Activated T-helper 2 cell treated with anti-CD3 and anti-CD28 coated beads, Interferon-gamma antibody, Interleukin-2, Interleukin-4, amounts not matched to agents 10 μg/mL and 5 μg/mL and 100 μg/mL, durations not matched to agents 14 hours and 24 hours and 36 hours (primary cell): ENCODE measurements around the gene AP1S2. TPM values are rescaled to one million over a fixed set of nuclear protein-coding genes. Genes with fewer than 3 reads are reported as not detected.

Source experiments
- DNase-seq: peaks from one replicate; pipeline ENCODE4 v3.0.0; 2021; ENCODE audit warnings: low spot score
- H3K27ac Mint-ChIP-seq: one replicate; pipeline ENCODE4 v1.8.0; 2021; ENCODE audit warnings: mixed read lengths
- H3K27me3 Mint-ChIP-seq: one replicate; pipeline ENCODE4 v1.8.0; 2021; ENCODE audit warnings: low read depth, mixed read lengths
- H3K36me3 Mint-ChIP-seq: one replicate; pipeline ENCODE4 v1.8.0; 2021; ENCODE audit warnings: low read depth, mixed read lengths
- H3K4me1 Mint-ChIP-seq: one replicate; pipeline ENCODE4 v1.8.0; 2021; ENCODE audit warnings: low read depth, mixed read lengths
- H3K4me3 Mint-ChIP-seq: one replicate; pipeline ENCODE4 v1.8.0; 2021; ENCODE audit warnings: low read depth, mild to moderate bottlenecking, moderate library complexity, mixed read lengths
- H3K9me3 Mint-ChIP-seq: one replicate; pipeline ENCODE4 v1.8.0; 2021; ENCODE audit warnings: mixed read lengths
- intact Hi-C: fragments of 100-400 bp; cut with micrococcal nuclease; formaldehyde crosslinking; loops from one replicate; pipeline ENCODE4 v1.15.1; 2023
- total RNA-seq: library from RNA; stranded (reverse); gene quantifications from 2 replicates; pipeline ENCODE4 v1.2.3, GENCODE V29; 2022

Gene AP1S2
- total RNA-seq, 1 donor from 2014 or later = 33.8 TPM

- Mint-ChIP-seq H3K9me3 (no peaks in the 10 kb centered on the region), H3K27me3 (peaks cover 5% of the 10 kb centered on the region), H3K4me3 (no peak overlapping the region), H3K4me1 (peaks cover 3% of the 10 kb centered on the region), H3K27ac (no peak overlapping the region), H3K36me3 (no peaks in the 10 kb centered on the region)
- DNase-seq = no peak
- intact Hi-C loops = no loop called here
These were observed 15.7 kb upstream of the AP1S2 start for GRCh38 chrX:15870310-15870709.

GRCh38 chrX:15869695-15870094 is 15.1 kb upstream of the AP1S2 start:
- Mint-ChIP-seq H3K4me3 (no peak overlapping the region), H3K9me3 (no peaks in the 10 kb centered on the region), H3K4me1 (peaks cover 3% of the 10 kb centered on the region), H3K27ac (no peak overlapping the region), H3K36me3 (no peaks in the 10 kb centered on the region), H3K27me3 (peaks cover 5% of the 10 kb centered on the region)
- no peak for DNase-seq
- intact Hi-C loops = no loop called here

GRCh38 chrX:15866147-15866546 is 11.5 kb upstream of the AP1S2 start:
- no peaks in the 10 kb centered on the region for H3K9me3 Mint-ChIP-seq
- peaks cover 9% of the 10 kb centered on the region for H3K27me3 Mint-ChIP-seq
- peaks cover 3% of the 10 kb centered on the region for H3K4me1 Mint-ChIP-seq
- H3K27ac Mint-ChIP-seq = no peak overlapping the region
- H3K36me3 Mint-ChIP-seq = no peaks in the 10 kb centered on the region
- intact Hi-C loops = no loop called here
- no peak for DNase-seq
- H3K4me3 Mint-ChIP-seq = no peak overlapping the region

- intact Hi-C loops = no loop called here
These were observed 10.0 kb upstream of the AP1S2 start for GRCh38 chrX:15864629-15865028.

GRCh38 chrX:15864023-15864422 is 9.4 kb upstream of the AP1S2 start:
- Mint-ChIP-seq H3K4me1 (peaks cover 3% of the 10 kb centered on the region), H3K27ac (no peak overlapping the region), H3K4me3 (no peak overlapping the region), H3K27me3 (peaks cover 4% of the 10 kb centered on the region), H3K9me3 (no peaks in the 10 kb centered on the region), H3K36me3 (no peaks in the 10 kb centered on the region)
- no peak for DNase-seq
- intact Hi-C loops = no loop called here

More at GRCh38 chrX:15864629-15865028, 10.0 kb upstream of the AP1S2 start:
- H3K9me3 Mint-ChIP-seq = no peaks in the 10 kb centered on the region
- no peak for DNase-seq
- peaks cover 4% of the 10 kb centered on the region for H3K27me3 Mint-ChIP-seq
- H3K27ac Mint-ChIP-seq = no peak overlapping the region
- no peak overlapping the region for H3K4me3 Mint-ChIP-seq
- H3K36me3 Mint-ChIP-seq = no peaks in the 10 kb centered on the region
- peaks cover 3% of the 10 kb centered on the region for H3K4me1 Mint-ChIP-seq

- Mint-ChIP-seq H3K27me3 (peaks cover 4% of the 10 kb centered on the region), H3K27ac (no peak overlapping the region), H3K4me3 (no peak overlapping the region), H3K9me3 (no peaks in the 10 kb centered on the region), H3K4me1 (no peaks in the 10 kb centered on the region), H3K36me3 (no peaks in the 10 kb centered on the region)
- no peak for DNase-seq
- intact Hi-C loops = no loop called here
These were observed 6.3 kb upstream of the AP1S2 start for GRCh38 chrX:15860921-15861320.

GRCh38 chrX:15858051-15858450 is 3.4 kb upstream of the AP1S2 start:
- H3K9me3 Mint-ChIP-seq = no peaks in the 10 kb centered on the region
- no peak overlapping the region for H3K27ac Mint-ChIP-seq
- H3K4me1 Mint-ChIP-seq = peaks cover 5% of the 10 kb centered on the region
- H3K27me3 Mint-ChIP-seq = peaks cover 4% of the 10 kb centered on the region
- no peaks in the 10 kb centered on the region for H3K36me3 Mint-ChIP-seq
- intact Hi-C loops = loop anchor here (10.0 kb wide), 1 partner anchor 93 kb away; no protein-coding TSS in a partner anchor
- DNase-seq = no peak
- H3K4me3 Mint-ChIP-seq = no peak overlapping the region

GRCh38 chrX:15856636-15857035 is 2.0 kb upstream of the AP1S2 start:
- H3K4me3 Mint-ChIP-seq = no peak overlapping the region
- peaks cover 4% of the 10 kb centered on the region for H3K27me3 Mint-ChIP-seq
- no peak overlapping the region for H3K27ac Mint-ChIP-seq
- no peaks in the 10 kb centered on the region for H3K9me3 Mint-ChIP-seq
- H3K4me1 Mint-ChIP-seq = peaks cover 11% of the 10 kb centered on the region
- intact Hi-C loops = loop anchor here (10.0 kb wide), 1 partner anchor 92 kb away; no protein-coding TSS in a partner anchor
- H3K36me3 Mint-ChIP-seq = peaks cover 9% of the 10 kb centered on the region
- no peak for DNase-seq

- DNase-seq = no peak
- Mint-ChIP-seq H3K27ac (no peak overlapping the region), H3K27me3 (peaks cover under 1% of the 10 kb centered on the region), H3K4me1 (peaks cover 12% of the 10 kb centered on the region), H3K9me3 (no peaks in the 10 kb centered on the region), H3K36me3 (peaks cover 14% of the 10 kb centered on the region), H3K4me3 (no peak overlapping the region)
- intact Hi-C loops = loop anchor here (10.0 kb wide), 1 partner anchor 91 kb away; no protein-coding TSS in a partner anchor
These were observed 1.6 kb upstream of the AP1S2 start for GRCh38 chrX:15856222-15856587.

- H3K4me1 Mint-ChIP-seq = peaks cover 17% of the 10 kb centered on the region
- intact Hi-C loops = loop anchor here (1.0 to 10.0 kb wide), 4 partner anchors 39 to 180 kb away; partner anchors contain the start of gene ZRSR2
- H3K27ac Mint-ChIP-seq = peak overlapping the region; percentile 90
- H3K27me3 Mint-ChIP-seq = no peaks in the 10 kb centered on the region
- H3K9me3 Mint-ChIP-seq = no peaks in the 10 kb centered on the region
- DNase-seq = no peak
- H3K4me3 Mint-ChIP-seq = peak overlapping the region; percentile 86
- H3K36me3 Mint-ChIP-seq = peaks cover 19% of the 10 kb centered on the region
These were observed 1.1 kb upstream of the AP1S2 start for GRCh38 chrX:15855568-15856221.

GRCh38 chrX:15854080-15854655 is 445 bp downstream of the AP1S2 start:
- Mint-ChIP-seq H3K9me3 (no peaks in the 10 kb centered on the region), H3K4me1 (peaks cover 22% of the 10 kb centered on the region), H3K27ac (no peak overlapping the region), H3K4me3 (peak overlapping the region; percentile 80), H3K36me3 (peaks cover 31% of the 10 kb centered on the region), H3K27me3 (no peaks in the 10 kb centered on the region)
- peak; percentile 16 for DNase-seq
- intact Hi-C loops = loop anchor here (1.0 to 10.0 kb wide), 4 partner anchors 37 to 116 kb away; partner anchors contain the start of genes CA5B and ZRSR2

GRCh38 chrX:15853586-15854079 is 980 bp downstream of the AP1S2 start:
- Mint-ChIP-seq H3K36me3 (peaks cover 31% of the 10 kb centered on the region), H3K27ac (no peak overlapping the region), H3K4me1 (peaks cover 22% of the 10 kb centered on the region), H3K27me3 (no peaks in the 10 kb centered on the region), H3K4me3 (peak overlapping the region; percentile 80), H3K9me3 (no peaks in the 10 kb centered on the region)
- DNase-seq = no peak
- intact Hi-C loops = loop anchor here (1.0 to 10.0 kb wide), 4 partner anchors 37 to 115 kb away; partner anchors contain the start of genes CA5B and ZRSR2

GRCh38 chrX:15849555-15849954 is 5.1 kb downstream of the AP1S2 start:
- H3K27ac Mint-ChIP-seq = no peak overlapping the region
- DNase-seq = no peak
- H3K36me3 Mint-ChIP-seq = peaks cover 51% of the 10 kb centered on the region
- intact Hi-C loops = no loop called here
- H3K4me3 Mint-ChIP-seq = no peak overlapping the region
- no peaks in the 10 kb centered on the region for H3K9me3 Mint-ChIP-seq
- no peaks in the 10 kb centered on the region for H3K27me3 Mint-ChIP-seq
- peaks cover 19% of the 10 kb centered on the region for H3K4me1 Mint-ChIP-seq
